Activated CD8-positive, alpha-beta memory T cell treated with anti-CD3 and anti-CD28 coated beads, Interleukin-2, amount 50 U/mL, for 24 hours (primary cell): ENCODE data around the gene GOPC.

Source experiments
- DNase-seq: peaks from one replicate; pipeline ENCODE4 v3.0.0-alpha.2; 2020; ENCODE audit errors: extremely low read depth

The GOPC gene

GRCh38 chr6:117514655-117515054 is 87.7 kb downstream of the GOPC start:
- no peak for DNase-seq

- no peak for DNase-seq
Observed at GRCh38 chr6:117513778-117514365, 88.4 kb downstream of the GOPC start.

DNA sequence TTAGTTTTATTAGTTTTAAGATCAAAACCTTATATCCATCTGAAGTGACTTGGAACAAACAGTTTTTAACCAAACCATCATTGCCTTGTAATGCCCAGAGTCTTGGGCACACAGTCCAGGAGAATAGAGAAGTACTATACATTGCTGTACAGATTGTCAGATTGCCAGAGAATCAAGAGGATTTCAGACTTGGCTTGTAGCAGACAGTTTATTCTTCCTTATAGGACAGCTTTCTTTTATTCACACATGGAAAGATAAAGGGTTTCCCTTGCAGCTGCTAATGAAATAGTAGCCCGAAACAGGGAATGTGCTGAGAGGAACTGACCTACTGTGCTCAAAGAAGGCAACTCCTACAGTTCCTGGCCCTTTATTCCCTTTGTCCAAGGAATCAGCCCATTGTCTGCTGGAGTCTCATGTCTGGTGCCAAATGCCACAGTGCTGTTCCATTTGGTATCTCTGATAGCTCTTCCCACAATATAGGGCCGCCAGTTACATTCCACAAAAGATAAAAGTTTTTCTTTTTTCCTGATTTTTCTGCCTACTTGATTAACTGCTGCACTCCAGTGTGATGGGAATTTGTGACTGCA is 89.2 kb downstream of the GOPC start:
- no peak for DNase-seq

DNA sequence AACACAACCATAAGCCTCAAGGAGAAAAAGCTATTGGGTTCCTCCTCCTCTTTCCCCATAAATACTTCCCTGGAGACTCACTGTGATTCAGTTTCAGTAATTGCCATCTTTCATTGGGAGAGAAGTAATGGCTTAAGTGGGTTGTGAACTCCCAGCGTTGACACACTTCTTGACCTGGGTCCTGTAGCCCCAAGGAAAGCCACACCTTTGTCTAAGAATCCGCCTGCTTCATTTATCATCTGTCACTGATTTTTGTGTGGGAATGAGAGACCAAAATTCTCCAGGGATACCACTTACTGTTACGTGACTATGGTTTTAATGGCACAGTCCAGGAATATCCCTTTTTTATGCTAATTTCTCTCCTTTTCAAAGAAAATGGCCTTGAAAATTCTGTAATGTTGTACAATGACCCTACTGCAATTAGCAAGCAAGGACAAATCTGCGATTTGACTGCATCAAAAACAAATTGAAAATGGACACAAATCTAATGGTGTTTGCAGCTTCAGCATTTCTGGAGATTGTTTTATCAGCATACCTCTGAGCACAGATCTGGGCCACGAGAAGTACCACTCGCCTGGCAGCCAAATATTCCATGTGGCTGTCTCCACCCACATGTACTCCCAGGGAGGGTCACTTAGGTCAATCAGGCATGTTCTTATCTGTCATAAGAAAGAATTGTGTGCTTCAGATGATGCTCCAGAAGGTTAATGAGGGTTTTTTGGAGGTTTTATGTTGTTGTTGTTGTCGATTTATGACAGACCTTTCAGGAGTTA is 90.1 kb downstream of the GOPC start:
- DNase-seq, result no peak
